ENCODE data around the gene HLCS. TPM values are rescaled to one million over a fixed set of nuclear protein-coding genes. Genes with fewer than 3 reads are reported as not detected.

Gene HLCS
- total RNA-seq, 4 donors from 2014 or later: 20.0 to 75.4 (median 32.8) TPM

DNA sequence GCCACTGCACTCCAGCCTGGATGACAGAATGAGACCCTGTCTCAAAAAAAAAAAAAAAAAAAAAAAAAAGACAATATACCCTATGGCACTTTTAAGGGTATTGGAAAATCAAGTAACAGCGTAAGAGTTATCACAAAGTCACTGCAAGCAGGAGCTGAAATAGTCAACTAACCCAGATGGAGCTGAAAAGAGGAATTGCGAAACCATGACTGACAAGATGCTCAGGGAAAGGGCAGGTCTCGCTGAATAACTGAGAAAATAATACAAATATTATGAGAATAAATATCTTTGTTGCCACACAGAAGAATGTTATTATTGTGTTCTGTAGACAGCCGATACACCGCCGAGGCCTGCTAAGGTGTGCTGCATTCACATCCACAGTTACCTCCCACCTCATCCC is 17.8 kb downstream of the HLCS start:
- TF ChIP-seq POLR2A (IDR thresholded peaks at IDR 0.05) (no peak), POLR2AphosphoS5 (IDR thresholded peaks at IDR 0.05) (no peak), EP300 (IDR thresholded peaks at IDR 0.05; ENCODE audit: low read depth) (no peak)
- TF ChIP-seq, protein P1, sequence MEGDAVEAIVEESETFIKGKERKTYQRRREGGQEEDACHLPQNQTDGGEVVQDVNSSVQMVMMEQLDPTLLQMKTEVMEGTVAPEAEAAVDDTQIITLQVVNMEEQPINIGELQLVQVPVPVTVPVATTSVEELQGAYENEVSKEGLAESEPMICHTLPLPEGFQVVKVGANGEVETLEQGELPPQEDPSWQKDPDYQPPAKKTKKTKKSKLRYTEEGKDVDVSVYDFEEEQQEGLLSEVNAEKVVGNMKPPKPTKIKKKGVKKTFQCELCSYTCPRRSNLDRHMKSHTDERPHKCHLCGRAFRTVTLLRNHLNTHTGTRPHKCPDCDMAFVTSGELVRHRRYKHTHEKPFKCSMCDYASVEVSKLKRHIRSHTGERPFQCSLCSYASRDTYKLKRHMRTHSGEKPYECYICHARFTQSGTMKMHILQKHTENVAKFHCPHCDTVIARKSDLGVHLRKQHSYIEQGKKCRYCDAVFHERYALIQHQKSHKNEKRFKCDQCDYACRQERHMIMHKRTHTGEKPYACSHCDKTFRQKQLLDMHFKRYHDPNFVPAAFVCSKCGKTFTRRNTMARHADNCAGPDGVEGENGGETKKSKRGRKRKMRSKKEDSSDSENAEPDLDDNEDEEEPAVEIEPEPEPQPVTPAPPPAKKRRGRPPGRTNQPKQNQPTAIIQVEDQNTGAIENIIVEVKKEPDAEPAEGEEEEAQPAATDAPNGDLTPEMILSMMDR (IDR thresholded peaks at IDR 0.05): no peak
- no peak for DNase-seq
- WGBS, 2 donors (ENCODE audit: low coverage in 1 of 2): 93% methylated on average over 6 of the region's 6 CpGs
- no peaks in the 10 kb centered on the region for H3K27me3 ChIP-seq
- intact Hi-C loops (cut with DNase I; ENCODE audit: low total_unique reads): no loop called here
- H3K27ac ChIP-seq: no peak overlapping the region
- H3K4me1 ChIP-seq: no peaks in the 10 kb centered on the region
- no peaks in the 10 kb centered on the region for H3K36me3 ChIP-seq
- no peak overlapping the region for H3K4me3 ChIP-seq
- in situ Hi-C loops (cut with MboI; ENCODE audit: low pct_ligation_motif_present in 1 of 4, low pct_unique_long_range_greater_than_20kb in 1 of 4, low sequenced_read_pairs in 3 of 4): loop anchor here in 1 of 4 donors (25.0 kb wide), 1 partner anchor 436 kb away; no protein-coding TSS in a partner anchor
- no peaks in the 10 kb centered on the region for H3K9me3 ChIP-seq

DNA sequence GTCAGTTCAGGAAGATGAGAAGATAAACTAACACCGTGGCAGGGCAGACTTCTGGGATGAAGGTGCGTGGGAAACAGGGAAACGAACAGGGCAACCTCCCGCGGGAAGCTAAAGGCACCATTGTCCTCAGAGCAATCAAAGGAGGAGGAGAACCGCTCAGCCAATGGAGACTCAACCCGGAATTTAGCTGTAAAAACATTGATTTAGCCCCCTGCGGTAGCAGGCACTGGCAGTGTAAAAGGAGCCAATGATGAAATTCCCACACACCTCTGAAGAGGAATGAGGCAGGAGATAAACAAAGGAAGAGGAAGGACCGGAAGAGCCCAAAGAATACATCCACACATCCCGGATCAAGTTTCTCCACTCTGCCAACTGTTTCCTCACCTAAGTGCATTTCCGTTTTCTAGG is 19.5 kb downstream of the HLCS start:
- TF ChIP-seq EP300 (IDR thresholded peaks at IDR 0.05; ENCODE audit: low read depth) (no peak), POLR2AphosphoS5 (IDR thresholded peaks at IDR 0.05) (no peak), POLR2A (IDR thresholded peaks at IDR 0.05) (no peak)
- TF ChIP-seq, protein P1 (IDR thresholded peaks at IDR 0.05): no peak
- WGBS, 2 donors (ENCODE audit: low coverage in 1 of 2): 57 to 76% methylated on average over 7 to 11 of the region's 11 CpGs
- in situ Hi-C loops (cut with MboI; ENCODE audit: low pct_ligation_motif_present in 1 of 4, low pct_unique_long_range_greater_than_20kb in 1 of 4, low sequenced_read_pairs in 3 of 4): loop anchor here in 1 of 4 donors (25.0 kb wide), 1 partner anchor 435 kb away; no protein-coding TSS in a partner anchor
- no peak overlapping the region for H3K4me3 ChIP-seq
- H3K9me3 ChIP-seq: no peaks in the 10 kb centered on the region
- no peaks in the 10 kb centered on the region for H3K27me3 ChIP-seq
- H3K4me1 ChIP-seq: no peaks in the 10 kb centered on the region
- intact Hi-C loops (cut with DNase I; ENCODE audit: low total_unique reads): no loop called here
- no peak for DNase-seq
- H3K36me3 ChIP-seq: no peaks in the 10 kb centered on the region
- no peak overlapping the region for H3K27ac ChIP-seq

DNA sequence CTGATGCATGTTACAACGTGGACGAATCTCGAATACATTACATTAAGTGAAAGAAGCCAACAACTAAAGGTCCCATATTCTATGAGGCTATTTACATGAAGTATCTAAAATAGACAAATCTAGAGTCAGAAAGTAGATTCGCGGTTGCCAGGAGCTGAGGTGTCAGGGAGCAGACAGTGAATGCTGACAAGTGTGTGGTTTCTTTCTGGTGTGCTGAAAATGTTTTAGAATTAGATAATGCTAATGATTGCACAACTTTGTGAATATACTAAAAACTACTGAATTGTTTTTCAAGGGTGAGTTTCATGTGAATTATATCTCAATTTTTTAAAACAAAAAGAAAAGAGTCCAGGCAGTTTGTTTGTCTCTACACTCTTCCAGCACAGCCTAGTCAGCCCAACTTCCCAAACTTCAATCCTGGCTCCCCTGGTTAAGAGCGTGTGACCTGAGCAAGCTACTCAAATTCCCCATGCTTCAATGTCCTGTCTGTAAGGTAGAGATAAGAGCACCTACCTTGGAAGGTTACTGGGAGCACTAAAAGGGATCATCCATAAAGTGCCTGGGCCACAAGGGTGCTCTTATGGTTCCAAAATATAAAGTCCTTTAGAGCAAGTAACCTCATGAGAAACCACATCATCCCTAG is 20.9 kb downstream of the HLCS start:
- H3K4me3 ChIP-seq: no peak overlapping the region
- no peaks in the 10 kb centered on the region for H3K36me3 ChIP-seq
- TF ChIP-seq POLR2A (IDR thresholded peaks at IDR 0.05) (no peak), EP300 (IDR thresholded peaks at IDR 0.05; ENCODE audit: low read depth) (no peak), POLR2AphosphoS5 (IDR thresholded peaks at IDR 0.05) (no peak)
- TF ChIP-seq, protein P1 (IDR thresholded peaks at IDR 0.05): no peak
- no peaks in the 10 kb centered on the region for H3K9me3 ChIP-seq
- H3K27ac ChIP-seq: no peak overlapping the region
- intact Hi-C loops (cut with DNase I; ENCODE audit: low total_unique reads) (no loop called here), in situ Hi-C loops (cut with MboI; ENCODE audit: low pct_ligation_motif_present in 1 of 4, low pct_unique_long_range_greater_than_20kb in 1 of 4, low sequenced_read_pairs in 3 of 4) (loop anchor here in 1 of 4 donors (25.0 kb wide), 1 partner anchor 433 kb away; no protein-coding TSS in a partner anchor)
- H3K4me1 ChIP-seq: no peaks in the 10 kb centered on the region
- WGBS, 2 donors (ENCODE audit: low coverage in 1 of 2): 82 to 85% methylated on average over 5 to 6 of the region's 6 CpGs
- no peaks in the 10 kb centered on the region for H3K27me3 ChIP-seq
- DNase-seq: no peak

DNA sequence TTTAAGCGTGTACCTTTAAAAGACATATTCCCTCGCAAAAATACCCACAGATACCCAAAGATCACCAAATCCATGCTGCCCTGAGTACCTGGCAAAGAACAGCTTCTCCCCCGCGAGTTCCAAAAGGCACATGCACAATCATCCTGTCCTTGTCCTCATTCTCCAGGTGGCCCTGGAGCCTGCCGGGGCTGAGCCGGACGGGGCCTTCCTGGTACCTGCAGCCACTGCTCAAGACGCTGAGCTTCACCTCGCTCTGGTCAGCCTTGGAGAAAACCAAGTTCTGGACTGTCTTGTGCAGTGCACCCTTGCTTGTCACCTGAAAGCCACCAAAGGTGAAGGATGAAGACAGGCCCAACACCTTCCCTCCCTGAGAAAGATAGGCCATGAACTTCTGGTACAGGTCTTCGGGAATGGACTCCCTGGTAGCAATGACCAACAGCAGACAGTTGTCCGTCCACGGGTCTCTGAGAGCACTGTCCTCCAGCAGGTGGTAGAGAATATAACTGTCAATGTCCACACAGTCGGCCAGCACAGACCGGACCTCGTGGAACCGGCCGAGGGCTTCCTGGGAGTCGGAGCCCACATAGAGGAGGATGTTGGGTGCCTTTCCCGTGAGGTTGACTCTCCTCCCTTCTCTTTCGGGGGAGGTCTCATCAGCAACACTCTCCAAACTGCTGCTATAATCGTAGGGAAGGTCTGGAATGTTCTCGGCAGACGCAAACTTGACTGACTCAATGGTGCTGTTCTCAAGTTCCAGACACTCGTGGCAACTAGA is 29.9 kb downstream of the HLCS start:
- Histone ChIP-seq H3K9me3 (no peaks in the 10 kb centered on the region), H3K27ac (no peak overlapping the region), H3K27me3 (no peaks in the 10 kb centered on the region), H3K4me1 (peaks cover 0 to 7% (median 0%) of the 10 kb centered on the region in 4 donors), H3K36me3 (peaks cover 0 to 6% (median 0%) of the 10 kb centered on the region in 4 donors), H3K4me3 (no peak overlapping the region)
- WGBS, 2 donors (ENCODE audit: low coverage in 1 of 2): 95 to 100% methylated on average over 2 to 18 of the region's 24 CpGs
- in situ Hi-C loops (cut with MboI; ENCODE audit: low pct_ligation_motif_present in 1 of 4, low pct_unique_long_range_greater_than_20kb in 1 of 4, low sequenced_read_pairs in 3 of 4) (loop anchor here in 1 of 4 donors (25.0 kb wide), 1 partner anchor 424 kb away; no protein-coding TSS in a partner anchor), intact Hi-C loops (cut with DNase I; ENCODE audit: low total_unique reads) (no loop called here)
- no peak for TF ChIP-seq POLR2A (IDR thresholded peaks at IDR 0.05)
- TF ChIP-seq EP300 (IDR thresholded peaks at IDR 0.05; ENCODE audit: low read depth): no peak
- TF ChIP-seq, protein P1 (IDR thresholded peaks at IDR 0.05): no peak
- DNase-seq: no peak
